ENCODE measurements around the gene CRELD2.

- no peak for TF ChIP-seq ZNF155 (tag by site-specific recombination; IDR thresholded peaks at IDR 0.05)
- no peak for TF ChIP-seq YY1 (tag by site-specific recombination; IDR thresholded peaks at IDR 0.05)
- TF ChIP-seq CTCF (tag by site-specific recombination; IDR thresholded peaks at IDR 0.05) = no peak
- TF ChIP-seq TSHZ1 (tag by site-specific recombination; IDR thresholded peaks at IDR 0.05; ENCODE audit: borderline replicate concordance) = no peak
- TF ChIP-seq ZNF513 (tag by site-specific recombination; IDR thresholded peaks at IDR 0.05) = no peak
- no peak for TF ChIP-seq TCF7L2 (IDR thresholded peaks at IDR 0.05; ENCODE audit: borderline replicate concordance, low read depth, low read length)
Measured at GRCh38 chr22:49907807-49908206, 10.6 kb upstream of the CRELD2 start.

All from HEK293 (cell line).